GM18517 (cell line): ENCODE measurements around the gene MYH10.

Source experiments
- ATAC-seq: cut with Tn5 transposase; IDR thresholded peaks from one replicate; pipeline ENCODE4 v1.9.1; 2021; ENCODE audit warnings: mild to moderate bottlenecking, moderate library complexity; ENCODE audit not compliant: unreplicated experiment

MYH10 gene

GRCh38 chr17:8500609-8501008 is 129.9 kb downstream of the MYH10 start:
- ATAC-seq = no peak

- no peak for ATAC-seq
Observed at GRCh38 chr17:8499614-8500013, 130.9 kb downstream of the MYH10 start.

GRCh38 chr17:8499171-8499570 is 131.4 kb downstream of the MYH10 start:
- no peak for ATAC-seq

- no peak for ATAC-seq
Observed at GRCh38 chr17:8496081-8496480, 134.4 kb downstream of the MYH10 start.

GRCh38 chr17:8494506-8495111 is 135.9 kb downstream of the MYH10 start:
- ATAC-seq = no peak

GRCh38 chr17:8494021-8494420 is 136.5 kb downstream of the MYH10 start:
- no peak for ATAC-seq

- ATAC-seq = no peak
Observed at GRCh38 chr17:8492121-8492520, 138.4 kb downstream of the MYH10 start.

- ATAC-seq = no peak
Observed at GRCh38 chr17:8490256-8491023, 140.1 kb downstream of the MYH10 start.

- ATAC-seq = no peak
Observed at GRCh38 chr17:8489841-8490240, 140.7 kb downstream of the MYH10 start.

- ATAC-seq = no peak
Observed at GRCh38 chr17:8488901-8489300, 141.6 kb downstream of the MYH10 start.

GRCh38 chr17:8488491-8488890 is 142.0 kb downstream of the MYH10 start:
- ATAC-seq = no peak

- ATAC-seq = no peak
Observed at GRCh38 chr17:8487743-8488142, 142.8 kb downstream of the MYH10 start.

GRCh38 chr17:8487130-8487645 is 143.3 kb downstream of the MYH10 start:
- ATAC-seq = no peak

- ATAC-seq = no peak
Observed at GRCh38 chr17:8485491-8485890, 145.0 kb downstream of the MYH10 start.

GRCh38 chr17:8484465-8484864 is 146.1 kb downstream of the MYH10 start:
- ATAC-seq = no peak

GRCh38 chr17:8482546-8482945 is 148.0 kb downstream of the MYH10 start:
- ATAC-seq = no peak

- no peak for ATAC-seq
Observed at GRCh38 chr17:8481703-8482102, 148.8 kb downstream of the MYH10 start.

GRCh38 chr17:8481089-8481488 is 149.4 kb downstream of the MYH10 start:
- ATAC-seq = no peak

- ATAC-seq = no peak
Observed at GRCh38 chr17:8480011-8480976, 150.2 kb downstream of the MYH10 start.

- ATAC-seq = no peak
Observed at GRCh38 chr17:8479431-8479947, 151.0 kb downstream of the MYH10 start.
